ENCODE measurements around the gene REM1.
"Not testable (repeated sequence)": the region's sequence is repeated elsewhere in the genome, so short reads cannot be mapped to it uniquely, and the experiment has no call there.

Gene REM1, protein sequence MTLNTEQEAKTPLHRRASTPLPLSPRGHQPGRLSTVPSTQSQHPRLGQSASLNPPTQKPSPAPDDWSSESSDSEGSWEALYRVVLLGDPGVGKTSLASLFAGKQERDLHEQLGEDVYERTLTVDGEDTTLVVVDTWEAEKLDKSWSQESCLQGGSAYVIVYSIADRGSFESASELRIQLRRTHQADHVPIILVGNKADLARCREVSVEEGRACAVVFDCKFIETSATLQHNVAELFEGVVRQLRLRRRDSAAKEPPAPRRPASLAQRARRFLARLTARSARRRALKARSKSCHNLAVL

DNA sequence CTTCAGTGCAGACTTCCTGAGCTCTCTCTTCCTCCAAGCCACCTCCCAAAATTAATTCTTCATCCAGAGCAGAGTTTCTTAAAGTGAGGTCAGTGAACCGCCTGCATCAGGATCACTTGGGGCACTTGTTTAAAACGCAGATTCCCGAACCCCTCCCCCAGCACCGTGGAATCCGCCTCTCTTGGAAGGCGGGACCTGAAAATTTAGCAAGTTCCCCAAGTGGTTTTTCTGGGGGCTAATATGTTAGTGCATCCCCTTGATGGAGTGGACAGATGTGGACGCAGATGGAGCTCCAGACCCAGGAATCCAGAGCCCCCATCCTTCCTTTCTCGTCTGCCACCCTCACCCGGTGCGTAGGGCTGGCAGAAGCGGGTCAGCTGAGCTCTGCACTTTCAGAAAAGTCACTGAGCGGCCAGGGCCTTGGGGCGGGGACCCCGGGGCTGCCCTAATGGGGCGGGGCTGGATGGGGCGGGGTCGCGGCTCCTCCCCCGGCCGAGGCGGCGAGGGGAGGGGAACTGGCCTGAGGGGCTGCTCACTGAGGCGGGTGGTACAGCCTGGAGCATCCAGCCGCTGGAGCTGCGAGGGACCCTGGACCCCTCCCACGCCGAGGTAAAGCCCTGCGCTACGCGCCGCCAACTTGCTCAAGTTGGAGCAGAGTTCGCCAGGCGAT, at the start of gene REM1, which contains the start of gene DEFB124:
REM1 (plus strand) TSS at position 531 of the 670 bp plus-strand sequence. CDS start 1,158 bp downstream, outside the sequence.
DEFB124 (minus strand) TSS at position 370 of the 670 bp plus-strand sequence. CDS start 2,114 bp downstream, outside the sequence.
- no peak for DNase-seq

DNA sequence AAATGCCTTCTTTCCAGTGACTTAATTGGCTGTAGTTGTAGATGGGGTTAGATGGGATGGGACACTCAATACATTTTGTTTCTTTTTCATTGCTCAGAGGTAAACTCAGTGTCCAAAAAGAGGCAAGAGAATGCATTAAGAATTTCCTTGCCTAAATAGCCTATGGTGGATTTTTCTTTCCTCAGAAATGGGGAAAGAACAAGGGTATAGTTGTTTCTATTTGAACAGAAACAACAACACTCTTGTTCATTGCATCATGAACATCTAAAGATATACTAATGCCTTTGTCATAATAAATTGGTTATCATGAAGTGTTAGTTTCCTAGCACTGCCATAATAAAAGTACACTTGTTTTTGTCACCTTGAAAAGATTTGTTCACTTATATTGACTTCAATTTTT, 49.3 kb upstream of the REM1 start:
- no peak for DNase-seq

DNA sequence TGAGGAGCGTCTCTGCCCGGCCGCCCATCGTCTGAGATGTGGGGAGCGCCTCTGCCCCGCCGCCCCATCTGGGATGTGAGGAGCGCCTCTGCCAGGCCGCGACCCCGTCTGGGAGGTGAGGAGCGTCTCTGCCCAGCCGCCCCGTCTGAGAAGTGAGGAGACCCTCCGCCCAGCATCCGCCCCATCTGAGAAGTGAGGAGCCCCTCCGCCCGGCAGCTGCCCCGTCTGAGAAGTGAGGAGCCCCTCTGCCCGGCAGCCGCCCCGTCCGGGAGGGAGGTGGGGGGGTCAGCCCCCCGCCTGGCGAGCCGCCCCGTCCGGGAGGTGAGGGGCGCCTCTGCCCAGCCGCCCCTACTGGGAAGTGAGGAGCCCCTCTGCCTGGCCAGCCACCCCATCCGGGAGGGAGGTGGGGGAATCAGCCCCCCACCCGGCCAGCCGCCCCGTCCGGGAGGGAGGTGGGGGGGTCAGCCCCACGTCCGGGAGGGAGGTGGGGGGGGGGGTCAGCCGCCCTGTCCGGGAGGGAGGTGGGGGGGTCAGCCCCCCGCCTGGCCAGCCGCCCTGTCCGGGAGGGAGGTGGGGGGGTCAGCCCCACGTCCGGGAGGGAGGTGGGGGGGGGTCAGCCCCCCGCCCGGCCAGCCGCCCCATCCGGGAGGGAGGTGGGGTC, 48.1 kb upstream of the REM1 start:
- DNase-seq = not testable (repeated sequence)

DNA sequence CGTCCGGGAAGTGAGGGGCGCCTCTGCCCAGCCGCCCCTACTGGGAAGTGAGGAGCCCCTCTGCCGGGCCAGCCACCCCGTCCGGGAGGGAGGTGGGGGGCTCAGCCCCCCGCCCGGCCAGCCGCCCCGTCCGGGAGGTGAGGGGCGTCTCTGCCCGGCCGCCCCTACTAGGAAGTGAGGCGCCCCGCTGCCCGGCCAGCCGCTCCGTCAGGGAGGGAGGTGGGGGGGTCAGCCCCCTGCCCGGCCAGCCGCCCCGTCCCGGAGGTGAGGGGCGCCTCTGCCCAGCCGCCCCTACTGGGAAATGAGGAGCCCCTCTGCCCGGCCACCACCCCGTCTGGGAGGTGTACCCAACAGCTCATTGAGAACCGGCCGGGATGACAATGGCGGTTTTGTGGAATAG, 47.5 kb upstream of the REM1 start:
- DNase-seq = not testable (repeated sequence)

DNA sequence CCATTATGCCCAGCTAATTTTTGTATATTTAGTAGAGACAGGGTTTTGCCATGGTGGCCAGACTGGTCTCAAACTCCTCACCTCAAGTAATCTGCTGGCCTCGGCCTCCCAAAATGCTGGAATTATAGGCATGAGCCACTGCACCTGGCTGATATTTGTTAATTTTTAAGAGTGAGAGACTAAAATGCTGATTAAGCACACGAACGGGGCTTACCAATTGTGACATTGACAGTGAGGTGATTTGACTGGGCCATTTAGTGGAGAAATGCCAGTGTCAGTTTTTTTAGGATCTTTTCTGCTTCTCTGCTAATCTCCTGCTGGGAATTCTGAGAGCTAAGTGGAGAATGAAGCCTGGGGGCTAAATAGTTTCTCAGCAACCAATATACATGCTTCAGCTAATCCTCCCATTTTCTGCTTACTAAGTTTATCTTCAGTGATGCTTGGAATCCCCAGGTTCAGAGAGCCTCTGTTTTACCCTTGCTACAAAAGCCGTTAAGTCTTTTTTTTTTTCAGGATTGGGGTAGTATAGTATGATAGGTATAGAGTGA, 44.4 kb upstream of the REM1 start:
- no peak for DNase-seq

DNA sequence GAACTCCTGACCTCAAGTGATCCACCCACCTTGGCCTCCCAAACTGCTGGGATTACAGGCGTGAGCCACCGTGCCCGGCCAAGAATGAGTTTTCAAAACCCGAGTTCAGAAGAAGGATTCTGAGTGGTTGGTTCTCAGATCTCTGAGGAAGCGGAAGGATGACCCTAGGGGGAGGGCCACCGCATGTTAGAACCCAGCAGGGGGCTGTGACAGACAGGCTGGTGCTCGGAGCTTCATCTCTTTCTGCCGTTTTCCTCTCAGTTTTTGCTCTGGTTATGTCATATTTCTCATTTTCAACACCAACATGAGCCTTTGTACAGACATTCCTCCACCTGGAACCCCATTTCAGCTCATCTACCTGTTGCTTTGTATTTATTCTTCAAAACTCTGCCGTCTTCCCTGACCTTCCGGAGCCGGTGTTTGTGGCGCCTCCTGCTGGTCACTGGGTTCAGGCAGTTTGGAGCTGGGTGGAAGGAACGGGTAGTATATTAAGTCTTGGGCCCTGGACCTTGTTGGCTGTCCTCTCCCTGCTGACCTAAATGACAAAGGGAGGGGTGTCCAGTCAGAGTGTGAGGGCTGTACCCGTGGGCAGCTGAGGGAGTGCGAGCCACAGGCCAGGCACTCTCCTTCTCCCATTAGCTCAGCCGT, 35.0 kb upstream of the REM1 start, which contains the start of gene DEFB123:
DEFB123 (plus strand) TSS at position 621 of the 648 bp plus-strand sequence. CDS start 67 bp downstream, outside the sequence.
- no peak for DNase-seq

DNA sequence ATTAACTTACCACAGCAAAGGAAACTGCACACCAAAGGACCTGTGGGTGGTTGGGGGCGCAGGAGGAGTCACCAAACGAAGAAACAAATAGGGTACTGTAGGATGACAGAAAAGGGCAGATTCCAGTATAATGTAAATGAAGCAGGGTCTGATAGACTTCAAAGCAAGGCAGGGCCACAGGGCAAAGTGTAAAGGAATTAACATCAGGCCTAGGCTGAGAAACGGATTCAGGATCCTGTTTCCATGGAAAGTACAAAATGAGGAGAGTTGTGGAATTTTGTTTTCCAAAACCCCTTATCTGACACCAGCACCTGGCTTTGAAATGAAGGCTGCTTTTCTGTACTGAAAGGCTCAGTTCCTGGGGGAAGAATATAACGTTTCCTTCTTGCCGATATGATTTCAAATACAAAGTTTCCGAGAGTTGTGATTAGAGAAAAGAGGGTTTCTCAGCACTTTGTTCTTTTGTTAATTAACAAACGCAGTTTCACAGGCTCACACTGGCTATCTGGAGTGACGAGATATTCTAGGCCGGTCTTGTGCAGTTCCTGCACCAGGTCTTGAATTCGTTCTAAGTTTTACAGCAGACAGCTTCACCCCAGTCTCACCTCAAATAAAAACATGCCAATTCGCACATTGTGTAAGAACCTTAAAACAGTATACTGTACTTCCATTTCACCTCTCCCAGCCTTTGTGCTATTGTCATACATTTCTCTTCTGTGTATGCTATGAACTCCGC, 28.8 kb upstream of the REM1 start:
- DNase-seq = no peak

DNA sequence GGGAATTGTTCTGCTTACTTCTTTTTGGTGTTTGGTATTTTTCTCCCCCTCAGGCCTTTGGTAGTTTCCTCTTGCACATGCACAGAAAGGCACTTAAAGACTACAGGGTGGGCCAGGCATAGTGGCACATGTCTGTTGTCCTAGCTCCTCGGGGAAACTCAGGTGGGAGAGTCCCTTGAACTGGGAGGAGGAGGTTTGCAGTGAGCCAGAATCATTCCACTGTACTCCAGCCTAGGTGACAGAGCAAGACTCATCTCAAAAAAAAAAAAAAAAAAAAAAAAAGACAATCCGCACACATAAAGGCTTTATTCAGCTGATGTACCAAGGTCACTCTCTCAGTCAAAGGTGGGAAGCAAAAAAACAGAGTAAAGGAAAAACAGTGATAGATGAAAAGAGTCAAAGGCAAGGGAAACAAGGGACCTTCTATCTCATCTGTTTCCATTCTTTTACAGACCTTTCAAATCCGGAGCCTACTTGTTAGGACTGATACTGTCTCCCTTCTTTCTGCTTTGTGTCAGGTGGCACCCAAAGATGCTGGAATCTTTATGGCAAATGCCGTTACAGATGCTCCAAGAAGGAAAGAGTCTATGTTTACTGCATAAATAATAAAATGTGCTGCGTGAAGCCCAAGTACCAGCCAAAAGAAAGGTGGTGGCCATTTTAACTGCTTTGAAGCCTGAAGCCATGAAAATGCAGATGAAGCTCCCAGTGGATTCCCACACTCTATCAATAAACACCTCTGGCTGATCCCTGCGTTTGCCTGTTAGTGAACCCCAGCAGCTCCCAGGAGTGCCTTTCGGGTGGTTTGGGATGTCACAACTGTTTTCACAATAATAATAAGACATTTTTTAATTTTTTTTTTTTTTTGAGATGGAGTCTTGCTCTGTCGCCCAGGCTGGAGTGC, 25.3 kb upstream of the REM1 start:
- DNase-seq = no peak

DNA sequence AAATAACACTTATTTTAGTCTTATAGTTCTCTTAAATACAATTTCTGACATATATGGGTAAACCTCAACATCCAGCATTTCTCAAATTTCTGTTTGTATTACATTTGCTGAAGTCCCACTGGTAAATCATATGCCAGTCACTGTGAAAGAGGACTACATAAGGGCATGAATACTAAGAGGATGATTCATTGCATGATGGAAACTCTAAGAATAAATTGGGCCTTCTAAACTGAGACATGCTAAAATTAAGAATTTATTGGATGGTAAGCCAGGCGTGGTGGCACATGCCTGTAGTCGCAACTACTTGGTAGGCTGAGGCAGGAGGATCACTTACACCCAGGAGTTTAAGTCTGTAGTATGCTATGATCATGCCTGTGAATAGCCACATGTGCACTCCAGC, 22.5 kb upstream of the REM1 start:
- no peak for DNase-seq

DNA sequence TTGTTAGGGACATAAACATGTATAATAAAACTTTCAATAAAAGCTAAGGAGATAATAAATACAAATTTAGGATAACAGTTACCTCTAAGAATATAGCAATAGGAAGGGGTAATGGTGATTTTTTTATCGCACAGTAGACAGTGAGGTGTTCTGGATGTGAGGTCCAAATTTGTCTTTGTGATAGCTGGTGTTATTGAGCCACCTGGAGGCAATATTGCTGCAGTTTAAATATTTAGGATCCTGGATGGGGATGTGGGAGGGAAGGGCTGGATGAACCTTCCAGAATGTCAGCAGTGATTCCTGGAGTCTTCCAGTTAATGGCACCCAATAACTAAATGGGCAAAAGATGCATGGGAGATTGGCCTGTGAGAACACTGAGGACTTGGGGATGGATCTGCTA, 20.7 kb upstream of the REM1 start:
- DNase-seq = no peak

DNA sequence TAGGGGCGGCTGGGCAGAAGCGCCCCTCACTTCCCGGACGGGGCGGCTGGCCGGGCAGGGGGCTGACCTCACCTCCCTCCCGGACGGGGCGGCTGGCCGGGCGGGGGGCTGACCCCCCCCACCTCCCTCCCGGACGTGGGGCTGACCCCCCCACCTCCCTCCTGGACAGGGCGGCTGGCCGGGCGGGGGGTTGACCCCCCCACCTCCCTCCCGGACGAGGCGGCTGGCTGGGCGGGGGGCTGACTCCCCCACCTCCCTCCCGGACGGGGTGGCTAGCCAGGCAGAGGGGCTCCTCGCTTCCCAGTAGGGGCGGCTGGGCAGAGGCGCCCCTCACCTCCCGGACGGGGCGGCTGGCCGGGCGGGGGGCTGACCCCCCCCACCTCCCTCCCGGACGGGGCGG, 4.1 kb upstream of the REM1 start:
- DNase-seq = not testable (repeated sequence)

DNA sequence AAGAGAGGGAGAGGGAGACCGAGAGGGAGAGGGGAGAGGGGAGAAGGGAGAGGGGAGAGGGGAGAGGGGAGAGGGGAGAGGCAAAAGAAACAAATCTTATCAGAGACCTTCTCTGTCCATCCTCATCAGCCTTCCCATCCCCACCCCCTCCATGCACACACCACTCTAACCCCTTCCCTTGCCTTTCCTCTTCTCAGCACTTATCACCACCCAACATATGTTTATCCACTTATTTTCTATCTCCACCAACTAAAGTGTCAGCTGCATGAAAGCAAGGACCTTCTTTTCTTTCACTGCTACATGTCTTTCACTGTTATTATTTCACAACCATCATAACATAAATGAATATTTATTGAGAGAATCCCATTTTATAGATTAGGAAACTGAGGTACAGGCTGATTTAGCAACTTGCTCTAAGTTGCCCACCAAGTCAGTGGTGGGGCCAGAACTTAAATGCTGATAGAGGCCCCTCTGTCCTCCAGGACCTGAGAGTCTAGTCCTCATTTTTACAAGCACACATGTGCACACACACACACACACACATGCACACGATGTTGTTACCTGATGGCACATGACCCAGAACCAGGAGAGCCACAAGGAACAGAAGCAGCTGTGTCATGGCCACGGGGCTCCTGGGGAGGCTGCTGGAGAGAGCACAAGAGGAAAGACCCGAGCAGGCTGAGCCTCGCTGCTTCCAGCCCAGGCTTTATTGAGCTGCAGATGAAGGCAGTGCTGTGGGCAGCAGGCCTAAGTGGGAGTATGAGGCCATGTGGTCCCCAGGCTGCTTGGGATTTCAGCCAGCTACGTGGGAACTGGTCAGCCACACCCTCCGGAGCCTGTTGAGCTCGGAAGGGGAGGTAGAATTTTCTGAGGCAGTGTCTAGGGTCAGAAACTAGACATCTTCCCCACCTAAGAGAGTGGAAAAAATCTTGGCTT, 2.4 kb upstream of the REM1 start:
- DNase-seq = no peak

DNA sequence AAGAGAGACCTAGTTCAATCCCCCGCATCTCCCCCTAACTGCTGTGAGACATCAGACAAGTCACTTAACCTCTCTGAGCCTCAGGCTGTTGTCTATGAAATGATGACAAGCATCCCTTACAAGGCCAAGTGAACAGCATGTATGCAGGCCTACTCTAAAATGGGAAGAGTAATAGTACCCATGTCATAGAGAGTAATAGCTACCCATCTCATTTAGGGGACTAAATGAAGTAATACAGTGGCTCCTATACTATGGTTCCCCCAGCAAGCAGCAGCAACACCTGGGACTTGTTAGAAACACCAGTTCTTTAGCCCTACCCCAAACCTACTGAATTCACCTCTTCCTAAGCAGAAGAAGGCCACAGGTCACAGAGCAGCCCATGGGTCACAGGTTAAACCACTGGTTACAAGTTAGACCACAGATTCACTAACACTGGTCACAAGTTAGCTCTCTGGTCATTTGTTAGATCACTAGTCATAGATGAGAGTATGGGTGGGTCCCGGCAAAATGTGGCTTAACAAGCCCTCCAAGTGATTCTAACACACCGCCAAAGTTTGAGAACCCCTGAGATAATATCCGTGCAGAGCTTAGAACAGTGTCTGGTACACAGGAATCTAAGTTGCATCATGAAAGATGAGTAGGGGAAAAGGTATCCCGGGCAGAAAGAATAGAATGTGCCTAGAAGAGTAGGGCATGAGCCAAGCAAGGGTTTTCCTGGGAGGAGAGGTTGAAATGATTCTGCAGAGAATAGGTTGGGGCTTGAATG, 1.6 kb upstream of the REM1 start:
- DNase-seq = no peak

DNA sequence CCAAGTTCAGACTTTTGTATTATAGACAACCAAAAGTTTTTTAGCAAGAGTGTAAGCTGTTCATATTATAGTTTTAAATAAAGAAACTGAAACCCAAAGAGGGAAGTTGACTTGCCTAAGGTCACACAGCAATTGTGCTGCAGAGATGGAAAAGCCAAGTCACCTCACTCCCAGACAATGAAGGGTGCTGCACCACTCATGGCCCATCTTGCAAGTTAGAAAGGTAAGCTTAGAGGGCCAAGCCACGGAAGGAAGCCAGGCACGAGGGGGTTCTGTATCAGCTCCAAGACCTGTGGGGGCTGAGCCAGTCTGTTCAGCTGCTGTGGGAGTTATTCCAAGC, 1.0 kb upstream of the REM1 start:
- no peak for DNase-seq

DNA sequence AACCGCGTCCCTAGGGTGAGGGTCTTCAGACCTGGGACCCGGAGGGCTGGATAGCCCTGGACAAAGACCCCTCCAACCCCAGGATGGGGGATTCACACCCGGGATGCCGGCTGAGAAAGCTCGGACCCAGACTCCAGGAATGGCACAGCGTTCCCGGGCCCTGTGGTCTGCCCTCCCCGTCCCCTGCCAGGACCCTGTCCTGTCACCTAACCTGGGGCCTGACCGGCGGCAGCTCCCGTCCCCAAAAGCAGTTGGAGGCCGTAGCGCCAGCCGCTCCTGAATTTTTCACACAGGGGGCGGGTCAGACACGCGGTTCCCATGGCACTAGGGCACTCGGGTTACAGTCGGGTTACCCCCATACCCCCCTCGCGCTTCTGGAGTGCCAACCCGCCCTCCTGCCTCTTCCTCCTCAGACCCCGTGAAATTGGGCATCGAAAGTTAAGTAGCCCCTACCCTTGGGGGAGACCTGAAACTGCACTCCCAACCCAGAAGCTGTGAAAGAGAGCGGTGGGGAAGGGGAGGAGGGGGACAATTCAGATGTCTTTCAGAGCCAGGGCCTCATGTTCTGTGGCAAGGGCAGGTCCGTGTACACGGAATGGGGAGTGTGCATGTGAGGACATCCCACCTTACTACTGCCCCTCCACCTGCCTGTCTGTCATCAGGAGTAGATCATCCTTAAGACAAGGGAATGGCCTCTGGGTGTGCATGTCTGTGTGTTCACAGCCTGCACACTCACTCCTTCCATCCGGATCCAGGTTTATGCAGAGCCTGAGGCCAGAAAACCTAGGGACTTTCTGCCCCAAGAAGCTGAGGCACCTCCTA, 595 bp downstream of the REM1 start:
- no peak for DNase-seq

DNA sequence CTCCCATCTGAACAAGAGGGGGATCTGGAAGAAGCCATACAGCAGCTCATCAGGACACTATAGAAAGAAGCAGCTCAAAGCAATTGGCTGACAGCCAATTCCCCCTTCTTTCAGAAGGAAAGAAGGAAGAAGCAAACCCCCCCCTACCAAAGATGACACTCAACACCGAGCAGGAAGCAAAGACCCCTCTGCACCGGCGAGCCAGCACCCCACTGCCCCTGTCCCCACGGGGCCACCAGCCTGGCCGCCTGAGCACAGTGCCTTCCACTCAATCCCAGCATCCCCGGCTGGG, 1.2 kb downstream of the REM1 start:
- DNase-seq = no peak

DNA sequence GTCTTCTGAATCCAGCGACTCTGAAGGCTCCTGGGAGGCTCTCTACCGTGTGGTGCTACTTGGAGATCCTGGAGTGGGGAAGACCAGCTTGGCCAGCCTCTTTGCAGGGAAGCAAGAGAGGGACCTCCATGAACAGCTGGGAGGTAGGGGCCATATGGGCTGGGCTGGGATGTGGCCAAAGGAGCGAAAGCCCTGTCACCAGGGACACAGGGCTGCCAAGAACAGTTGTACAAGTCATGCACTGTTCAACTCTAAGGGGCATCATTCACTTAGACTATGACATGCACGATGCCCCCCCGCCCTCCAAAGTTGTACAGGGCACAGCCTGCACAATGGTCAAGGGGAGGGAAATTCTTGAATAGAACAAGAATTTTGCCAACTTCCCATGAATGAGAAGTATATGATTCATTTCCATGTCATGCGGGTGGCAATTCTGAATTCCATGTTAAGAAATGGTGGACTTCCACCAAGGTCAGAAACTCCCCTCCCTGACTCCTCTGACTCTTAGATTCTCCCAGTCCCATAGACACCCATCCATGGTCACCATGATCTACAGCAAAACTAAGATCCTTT, 1.6 kb downstream of the REM1 start:
- DNase-seq = no peak

DNA sequence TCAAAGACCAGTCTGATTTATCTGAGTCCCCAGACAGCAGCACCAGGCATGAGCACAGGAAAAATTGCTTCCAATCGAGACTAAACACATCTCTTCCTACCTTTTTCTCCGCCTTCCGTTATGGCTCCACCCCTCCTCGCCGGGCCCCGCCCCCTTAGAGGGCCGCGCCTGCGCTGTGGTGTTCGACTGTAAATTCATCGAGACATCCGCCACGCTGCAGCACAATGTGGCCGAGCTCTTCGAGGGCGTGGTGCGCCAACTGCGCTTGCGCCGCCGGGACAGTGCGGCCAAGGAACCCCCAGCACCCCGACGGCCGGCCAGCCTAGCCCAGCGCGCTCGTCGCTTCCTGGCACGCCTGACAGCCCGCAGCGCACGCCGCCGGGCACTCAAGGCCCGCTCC, 8.9 kb downstream of the REM1 start:
- no peak for DNase-seq
